ENCODE results near the gene NUCB2.
A peak's percentile ranks its signal among the peaks of the same experiment; 100 is the strongest.

NUCB2 gene

GRCh38 chr11:17272801-17273200, 3.7 kb upstream of the NUCB2 start:
- Histone ChIP-seq H3K27ac (replicated peaks) (peak overlapping the region; percentile 99), H3K27me3 (ENCODE audit: insufficient read depth, poor library complexity, severe bottlenecking) (no peaks in the 10 kb centered on the region), H3K4me3 (replicated peaks; ENCODE audit: insufficient read depth, low read length) (no peak overlapping the region)
- no peak for TF ChIP-seq GABPA (IDR thresholded peaks at IDR 0.05; ENCODE audit: low read depth)
- 0 out of 2 replicates have a peak, but pooled peaks have one; percentile 49 for TF ChIP-seq POLR2AphosphoS5 (IDR thresholded peaks at IDR 0.05; ENCODE audit: low read depth)
- peak in 1 of 2 experiments; percentile 92 for DNase-seq (ENCODE audit: low read depth in 1 of 2, low spot score in 1 of 2)

DNA sequence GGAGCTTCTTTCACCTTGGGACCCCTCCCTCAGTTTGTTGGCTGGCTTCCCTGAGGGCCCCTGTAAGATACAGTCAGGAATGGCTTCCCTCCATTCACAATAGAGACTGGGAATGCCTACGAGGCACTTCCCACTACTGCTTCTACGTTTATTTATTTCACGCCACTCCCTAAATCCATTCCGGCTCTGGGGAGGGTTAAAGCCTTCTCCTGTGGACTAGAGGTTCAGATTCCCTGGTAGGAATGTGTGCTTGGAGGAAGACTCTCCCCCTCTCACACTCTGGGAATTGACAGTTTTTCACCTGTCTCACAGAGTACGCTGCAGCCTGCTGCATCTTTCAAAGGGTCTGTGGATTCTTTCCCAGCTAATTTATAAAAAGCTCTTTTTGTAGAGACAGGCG, 3.3 kb upstream of the NUCB2 start:
- no peak for DNase-seq (ENCODE audit: low read depth in 1 of 2, low spot score in 1 of 2)
- TF ChIP-seq CTCF (IDR thresholded peaks at IDR 0.05; ENCODE audit: insufficient read depth, low read length) (no peak), GABPA (IDR thresholded peaks at IDR 0.05; ENCODE audit: low read depth) (no peak), SPI1 (IDR thresholded peaks at IDR 0.05; ENCODE audit: borderline replicate concordance, low read depth) (no peak), POLR2AphosphoS5 (IDR thresholded peaks at IDR 0.05; ENCODE audit: low read depth) (no peak)
- TF ChIP-seq, protein P1, sequence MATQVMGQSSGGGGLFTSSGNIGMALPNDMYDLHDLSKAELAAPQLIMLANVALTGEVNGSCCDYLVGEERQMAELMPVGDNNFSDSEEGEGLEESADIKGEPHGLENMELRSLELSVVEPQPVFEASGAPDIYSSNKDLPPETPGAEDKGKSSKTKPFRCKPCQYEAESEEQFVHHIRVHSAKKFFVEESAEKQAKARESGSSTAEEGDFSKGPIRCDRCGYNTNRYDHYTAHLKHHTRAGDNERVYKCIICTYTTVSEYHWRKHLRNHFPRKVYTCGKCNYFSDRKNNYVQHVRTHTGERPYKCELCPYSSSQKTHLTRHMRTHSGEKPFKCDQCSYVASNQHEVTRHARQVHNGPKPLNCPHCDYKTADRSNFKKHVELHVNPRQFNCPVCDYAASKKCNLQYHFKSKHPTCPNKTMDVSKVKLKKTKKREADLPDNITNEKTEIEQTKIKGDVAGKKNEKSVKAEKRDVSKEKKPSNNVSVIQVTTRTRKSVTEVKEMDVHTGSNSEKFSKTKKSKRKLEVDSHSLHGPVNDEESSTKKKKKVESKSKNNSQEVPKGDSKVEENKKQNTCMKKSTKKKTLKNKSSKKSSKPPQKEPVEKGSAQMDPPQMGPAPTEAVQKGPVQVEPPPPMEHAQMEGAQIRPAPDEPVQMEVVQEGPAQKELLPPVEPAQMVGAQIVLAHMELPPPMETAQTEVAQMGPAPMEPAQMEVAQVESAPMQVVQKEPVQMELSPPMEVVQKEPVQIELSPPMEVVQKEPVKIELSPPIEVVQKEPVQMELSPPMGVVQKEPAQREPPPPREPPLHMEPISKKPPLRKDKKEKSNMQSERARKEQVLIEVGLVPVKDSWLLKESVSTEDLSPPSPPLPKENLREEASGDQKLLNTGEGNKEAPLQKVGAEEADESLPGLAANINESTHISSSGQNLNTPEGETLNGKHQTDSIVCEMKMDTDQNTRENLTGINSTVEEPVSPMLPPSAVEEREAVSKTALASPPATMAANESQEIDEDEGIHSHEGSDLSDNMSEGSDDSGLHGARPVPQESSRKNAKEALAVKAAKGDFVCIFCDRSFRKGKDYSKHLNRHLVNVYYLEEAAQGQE (IDR thresholded peaks at IDR 0.05; ENCODE audit: insufficient replicate concordance, low read depth), result no peak
- no peak overlapping the region for H3K4me3 ChIP-seq (replicated peaks; ENCODE audit: insufficient read depth, low read length)
- peak overlapping the region; percentile 99 for H3K27ac ChIP-seq (replicated peaks)
- H3K27me3 ChIP-seq (ENCODE audit: insufficient read depth, poor library complexity, severe bottlenecking), result no peaks in the 10 kb centered on the region

- Histone ChIP-seq H3K4me3 (replicated peaks; ENCODE audit: insufficient read depth, low read length) (no peak overlapping the region), H3K27me3 (ENCODE audit: insufficient read depth, poor library complexity, severe bottlenecking) (no peaks in the 10 kb centered on the region), H3K27ac (replicated peaks) (peak overlapping the region; percentile 99)
- peak; percentile 69 to 96 for DNase-seq (ENCODE audit: low read depth in 1 of 2, low spot score in 1 of 2)
- no peak for TF ChIP-seq CTCF (IDR thresholded peaks at IDR 0.05; ENCODE audit: insufficient read depth, low read length)
- 0 out of 2 replicates have a peak, but pooled peaks have one; percentile 34 for TF ChIP-seq POLR2AphosphoS5 (IDR thresholded peaks at IDR 0.05; ENCODE audit: low read depth)
Measured at GRCh38 chr11:17273668-17274282, 2.8 kb upstream of the NUCB2 start.

DNA sequence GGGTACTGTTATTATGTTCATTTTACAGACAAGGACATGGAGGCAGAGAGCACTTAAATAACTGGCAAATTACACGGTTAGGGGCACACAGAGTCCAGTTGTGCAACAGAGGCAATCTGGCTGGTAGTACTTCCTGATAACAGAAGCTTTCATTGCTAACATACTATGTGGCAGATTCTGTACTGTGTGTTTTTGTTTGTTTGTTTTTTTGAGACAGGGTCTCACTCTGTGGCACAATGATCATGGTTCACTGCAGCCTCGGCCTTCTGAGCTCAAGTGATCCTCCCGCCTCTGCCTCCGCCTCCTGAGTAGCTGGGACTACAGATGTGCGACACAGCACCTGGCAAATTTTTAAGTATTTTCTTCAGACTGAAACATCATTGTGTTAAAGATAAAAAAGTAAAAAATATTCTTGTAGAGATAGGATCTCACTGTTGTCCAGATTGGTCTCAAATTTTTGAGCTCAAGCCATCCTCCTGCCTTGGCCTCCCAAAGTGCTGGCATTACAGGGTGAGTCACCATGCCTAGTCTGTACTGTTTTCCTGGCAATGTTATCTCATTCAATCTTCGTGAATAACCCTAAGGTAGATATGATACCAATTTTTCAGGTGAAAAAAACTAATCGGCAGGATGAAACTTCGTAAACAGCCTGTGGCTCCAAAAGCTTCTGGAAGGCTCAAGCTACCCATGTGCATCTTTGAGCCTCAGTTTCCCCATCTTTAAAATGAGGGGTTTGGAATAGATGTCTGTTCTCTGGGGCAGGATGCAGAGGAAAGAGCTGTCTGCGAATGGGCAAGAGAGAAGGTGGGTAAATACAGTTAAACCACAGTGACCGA, 921 bp upstream of the NUCB2 start:
- peak in 1 of 2 experiments; percentile 90 for DNase-seq (ENCODE audit: low read depth in 1 of 2, low spot score in 1 of 2)
- Histone ChIP-seq H3K4me3 (replicated peaks; ENCODE audit: insufficient read depth, low read length) (peak overlapping the region; percentile 82), H3K27ac (replicated peaks) (peak overlapping the region; percentile 99)

More for the DNA sequence above, 921 bp upstream of the NUCB2 start:
- H3K27me3 ChIP-seq (ENCODE audit: insufficient read depth, poor library complexity, severe bottlenecking), result no peaks in the 10 kb centered on the region
- no peak for TF ChIP-seq POLR2AphosphoS5 (IDR thresholded peaks at IDR 0.05; ENCODE audit: low read depth)
- TF ChIP-seq, protein P1 (IDR thresholded peaks at IDR 0.05; ENCODE audit: insufficient replicate concordance, low read depth), result peak; percentile 50
